WTC11 (cell line): ENCODE measurements around the gene CTTN. TPM values are rescaled to one million over a fixed set of nuclear protein-coding genes. Genes with fewer than 3 reads are reported as not detected.

ENCODE experiments used
- ATAC-seq: fragments of 200-7000 bp; cut with Tn5 transposase; 2 replicates; pipeline ENCODE4 v1.10.0; 2021; ENCODE audit warnings: mild to moderate bottlenecking, moderate library complexity
- CTCF ChIA-PET: fragments of 300-600 bp; sonication (Branson Sonifier 250); formaldehyde crosslinking; loops from one replicate; lab custom pipeline; 2021; ENCODE audit warnings: antibody characterized with exemption; lab: Charles Lee
- POLR2A ChIA-PET: fragments of 350-600 bp; sonication (Branson Sonifier 250); formaldehyde crosslinking; loops from one replicate; lab custom pipeline; 2021; ENCODE audit warnings: antibody characterized with exemption; lab: Charles Lee
- DNase-seq: peaks from one replicate; pipeline ENCODE4 v3.0.0; 2021; ENCODE audit warnings: low spot score
- H3K27ac Mint-ChIP-seq: 2 replicates; pipeline ENCODE4 v1.8.0; 2021; ENCODE audit warnings: mixed read lengths
- H3K27me3 Mint-ChIP-seq: 2 replicates; pipeline ENCODE4 v1.8.0; 2021; ENCODE audit warnings: low read depth, mild to moderate bottlenecking, moderate library complexity, mixed read lengths
- H3K36me3 Mint-ChIP-seq: 2 replicates; pipeline ENCODE4 v1.8.0; 2021; ENCODE audit warnings: mixed read lengths
- H3K4me1 Mint-ChIP-seq: 2 replicates; pipeline ENCODE4 v1.8.0; 2022; ENCODE audit warnings: mixed read lengths
- H3K4me3 Mint-ChIP-seq: 2 replicates; pipeline ENCODE4 v1.8.0; 2021; ENCODE audit warnings: mild to moderate bottlenecking, moderate library complexity, mixed read lengths
- H3K9me3 Mint-ChIP-seq: 2 replicates; pipeline ENCODE4 v1.8.0; 2021; ENCODE audit warnings: mixed read lengths
- AFF4 ChIP-seq: sonication (generic); formaldehyde crosslinking; IDR thresholded peaks from 2 replicates; pipeline ENCODE4 v1.8.1; 2023; ENCODE audit warnings: mild to moderate bottlenecking, missing genetic modification reagents, borderline replicate concordance
- ESRRA ChIP-seq: sonication (generic); formaldehyde crosslinking; IDR thresholded peaks from 2 replicates; pipeline ENCODE4 v1.8.1; 2022; ENCODE audit warnings: mild to moderate bottlenecking, missing genetic modification reagents, borderline replicate concordance
- GRHL2 ChIP-seq: fragments of 250-450 bp; sonication (Bioruptor Pico); IDR thresholded peaks from 2 replicates; pipeline ENCODE4 v1.8.0; 2022; ENCODE audit warnings: mild to moderate bottlenecking, moderate library complexity; ENCODE audit not compliant: insufficient replicate concordance, severe bottlenecking
- HMGA2 ChIP-seq: fragments of 250-450 bp; sonication (Bioruptor Pico); IDR thresholded peaks from 2 replicates; pipeline ENCODE4 v1.4.0; 2021; ENCODE audit warnings: mild to moderate bottlenecking, moderate library complexity
- IRF1 ChIP-seq: sonication (generic); formaldehyde crosslinking; IDR thresholded peaks from 2 replicates; pipeline ENCODE4 v1.8.0; 2023; ENCODE audit warnings: missing genetic modification reagents
- MAX ChIP-seq: sonication (generic); formaldehyde crosslinking; IDR thresholded peaks from 2 replicates; pipeline ENCODE4 v1.8.0; 2022; ENCODE audit warnings: mild to moderate bottlenecking, missing genetic modification reagents
- OVOL2 ChIP-seq: fragments of 250-450 bp; sonication (Bioruptor Pico); IDR thresholded peaks from 2 replicates; pipeline ENCODE4 v1.9.0; 2021; ENCODE audit warnings: mild to moderate bottlenecking, borderline replicate concordance
- PRRX2 ChIP-seq: fragments of 250-450 bp; sonication (Bioruptor Pico); IDR thresholded peaks from 2 replicates; pipeline ENCODE4 v1.8.0; 2021; ENCODE audit warnings: mild to moderate bottlenecking
- SMAD3 ChIP-seq: sonication (generic); formaldehyde crosslinking; IDR thresholded peaks from 2 replicates; pipeline ENCODE4 v1.8.0; 2022; ENCODE audit warnings: missing genetic modification reagents, mild to moderate bottlenecking, borderline replicate concordance
- SP1 ChIP-seq: sonication (generic); formaldehyde crosslinking; conservative IDR thresholded peaks from 2 replicates; pipeline ENCODE4 v1.8.1; 2022; ENCODE audit warnings: missing genetic modification reagents
- ZNF121 ChIP-seq: sonication (generic); formaldehyde crosslinking; IDR thresholded peaks from 2 replicates; pipeline ENCODE4 v1.8.0; 2023; ENCODE audit warnings: missing genetic modification reagents
- ZNF138 ChIP-seq: sonication (generic); formaldehyde crosslinking; conservative IDR thresholded peaks from 2 replicates; pipeline ENCODE4 v1.8.1; 2022; ENCODE audit warnings: mild to moderate bottlenecking, moderate library complexity, missing genetic modification reagents
- ZNF263 ChIP-seq: sonication (generic); formaldehyde crosslinking; IDR thresholded peaks from 2 replicates; pipeline ENCODE4 v1.8.1; 2022; ENCODE audit warnings: low read depth, mild to moderate bottlenecking, moderate library complexity, missing genetic modification reagents
- ZNF281 ChIP-seq: sonication (generic); formaldehyde crosslinking; IDR thresholded peaks from 2 replicates; pipeline ENCODE4 v1.8.0; 2023; ENCODE audit warnings: mild to moderate bottlenecking, missing genetic modification reagents
- ZNF671 ChIP-seq: fragments of 250-450 bp; sonication (Bioruptor Pico); IDR thresholded peaks from 2 replicates; pipeline ENCODE4 v1.8.0; 2021; ENCODE audit warnings: mild to moderate bottlenecking
- total RNA-seq: library from RNA; stranded (reverse); gene quantifications from 3 replicates; pipeline ENCODE4 v1.2.3, GENCODE V29; 2021
- TF ChIP-seq, protein P1 (sequence below): fragments of 250-450 bp; sonication (Bioruptor Pico); IDR thresholded peaks from 2 replicates; pipeline ENCODE4 v1.9.0; 2021; ENCODE audit warnings: mild to moderate bottlenecking, borderline replicate concordance
- TF ChIP-seq, protein P2 (sequence below): sonication (generic); formaldehyde crosslinking; conservative IDR thresholded peaks from 2 replicates; pipeline ENCODE4 v1.8.1; 2022; ENCODE audit warnings: mild to moderate bottlenecking, missing genetic modification reagents
- TF ChIP-seq, protein P3 (sequence below): fragments of 250-450 bp; sonication (Bioruptor Pico); IDR thresholded peaks from 2 replicates; pipeline ENCODE4 v1.9.0; 2021; ENCODE audit warnings: moderate library complexity, mild to moderate bottlenecking, inconsistent platforms, borderline replicate concordance

CTTN gene
- total RNA-seq, 1 experiment from 2014 or later, result 281 TPM

DNA sequence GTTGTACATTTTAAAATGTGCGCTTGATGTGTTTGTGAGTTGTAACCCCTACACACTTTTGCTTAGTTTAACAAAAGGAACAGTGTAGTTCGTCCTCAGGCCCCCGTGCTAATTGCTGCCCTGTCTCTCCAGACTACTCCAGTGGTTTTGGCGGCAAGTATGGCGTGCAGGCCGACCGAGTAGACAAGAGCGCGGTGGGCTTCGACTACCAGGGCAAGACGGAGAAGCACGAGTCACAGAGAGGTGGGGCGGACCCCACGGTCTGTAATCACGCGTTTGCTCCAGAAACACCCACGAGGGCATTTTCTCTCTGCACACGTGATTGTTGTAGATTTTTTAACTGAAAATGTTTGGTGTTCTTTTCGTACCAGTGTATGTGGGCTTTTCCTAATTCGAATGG, 18.6 kb downstream of the CTTN start:
- H3K27me3 Mint-ChIP-seq, result no peaks in the 10 kb centered on the region
- ChIA-PET POLR2A (no interaction called here), CTCF (interaction anchor here (1.5 kb wide), 1 partner anchor 8 kb away, joined by 3 read pairs; no protein-coding TSS in a partner anchor)
- no peak for ATAC-seq
- H3K9me3 Mint-ChIP-seq, result no peaks in the 10 kb centered on the region
- TF ChIP-seq ESRRA (no peak), ZNF671 (CRISPR knock-in tag) (no peak)
- TF ChIP-seq, protein P1, sequence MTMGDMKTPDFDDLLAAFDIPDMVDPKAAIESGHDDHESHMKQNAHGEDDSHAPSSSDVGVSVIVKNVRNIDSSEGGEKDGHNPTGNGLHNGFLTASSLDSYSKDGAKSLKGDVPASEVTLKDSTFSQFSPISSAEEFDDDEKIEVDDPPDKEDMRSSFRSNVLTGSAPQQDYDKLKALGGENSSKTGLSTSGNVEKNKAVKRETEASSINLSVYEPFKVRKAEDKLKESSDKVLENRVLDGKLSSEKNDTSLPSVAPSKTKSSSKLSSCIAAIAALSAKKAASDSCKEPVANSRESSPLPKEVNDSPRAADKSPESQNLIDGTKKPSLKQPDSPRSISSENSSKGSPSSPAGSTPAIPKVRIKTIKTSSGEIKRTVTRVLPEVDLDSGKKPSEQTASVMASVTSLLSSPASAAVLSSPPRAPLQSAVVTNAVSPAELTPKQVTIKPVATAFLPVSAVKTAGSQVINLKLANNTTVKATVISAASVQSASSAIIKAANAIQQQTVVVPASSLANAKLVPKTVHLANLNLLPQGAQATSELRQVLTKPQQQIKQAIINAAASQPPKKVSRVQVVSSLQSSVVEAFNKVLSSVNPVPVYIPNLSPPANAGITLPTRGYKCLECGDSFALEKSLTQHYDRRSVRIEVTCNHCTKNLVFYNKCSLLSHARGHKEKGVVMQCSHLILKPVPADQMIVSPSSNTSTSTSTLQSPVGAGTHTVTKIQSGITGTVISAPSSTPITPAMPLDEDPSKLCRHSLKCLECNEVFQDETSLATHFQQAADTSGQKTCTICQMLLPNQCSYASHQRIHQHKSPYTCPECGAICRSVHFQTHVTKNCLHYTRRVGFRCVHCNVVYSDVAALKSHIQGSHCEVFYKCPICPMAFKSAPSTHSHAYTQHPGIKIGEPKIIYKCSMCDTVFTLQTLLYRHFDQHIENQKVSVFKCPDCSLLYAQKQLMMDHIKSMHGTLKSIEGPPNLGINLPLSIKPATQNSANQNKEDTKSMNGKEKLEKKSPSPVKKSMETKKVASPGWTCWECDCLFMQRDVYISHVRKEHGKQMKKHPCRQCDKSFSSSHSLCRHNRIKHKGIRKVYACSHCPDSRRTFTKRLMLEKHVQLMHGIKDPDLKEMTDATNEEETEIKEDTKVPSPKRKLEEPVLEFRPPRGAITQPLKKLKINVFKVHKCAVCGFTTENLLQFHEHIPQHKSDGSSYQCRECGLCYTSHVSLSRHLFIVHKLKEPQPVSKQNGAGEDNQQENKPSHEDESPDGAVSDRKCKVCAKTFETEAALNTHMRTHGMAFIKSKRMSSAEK, result no peak
- no peak overlapping the region for H3K27ac Mint-ChIP-seq
- no peaks in the 10 kb centered on the region for H3K4me1 Mint-ChIP-seq
- DNase-seq, result no peak
- H3K36me3 Mint-ChIP-seq, result peaks cover 77% of the 10 kb centered on the region
- no peak overlapping the region for H3K4me3 Mint-ChIP-seq

GRCh38 chr11:70418130-70418529, 19.8 kb downstream of the CTTN start:
- no peak for ATAC-seq
- H3K27me3 Mint-ChIP-seq, result no peaks in the 10 kb centered on the region
- no peak overlapping the region; the same call in 1 of the 2 replicates for H3K27ac Mint-ChIP-seq
- TF ChIP-seq, protein P2, sequence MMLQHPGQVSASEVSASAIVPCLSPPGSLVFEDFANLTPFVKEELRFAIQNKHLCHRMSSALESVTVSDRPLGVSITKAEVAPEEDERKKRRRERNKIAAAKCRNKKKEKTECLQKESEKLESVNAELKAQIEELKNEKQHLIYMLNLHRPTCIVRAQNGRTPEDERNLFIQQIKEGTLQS (CRISPR knock-in tag), result no peak
- TF ChIP-seq HMGA2 (CRISPR knock-in tag), result no peak
- TF ChIP-seq AFF4 (CRISPR knock-in tag), result no peak
- no peak for TF ChIP-seq SMAD3 (CRISPR knock-in tag)
- TF ChIP-seq GRHL2 (CRISPR knock-in tag), result no peak
- TF ChIP-seq PRRX2 (CRISPR knock-in tag), result no peak
- no peak for TF ChIP-seq OVOL2 (CRISPR knock-in tag)
- TF ChIP-seq ZNF281 (CRISPR knock-in tag), result no peak
- no peak for TF ChIP-seq ZNF138 (CRISPR knock-in tag)
- TF ChIP-seq, protein P3, sequence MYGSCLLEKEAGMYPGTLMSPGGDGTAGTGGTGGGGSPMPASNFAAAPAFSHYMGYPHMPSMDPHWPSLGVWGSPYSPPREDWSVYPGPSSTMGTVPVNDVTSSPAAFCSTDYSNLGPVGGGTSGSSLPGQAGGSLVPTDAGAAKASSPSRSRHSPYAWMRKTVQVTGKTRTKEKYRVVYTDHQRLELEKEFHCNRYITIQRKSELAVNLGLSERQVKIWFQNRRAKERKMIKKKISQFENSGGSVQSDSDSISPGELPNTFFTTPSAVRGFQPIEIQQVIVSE (CRISPR knock-in tag), result no peak
- TF ChIP-seq IRF1 (CRISPR knock-in tag), result no peak
- no peak for TF ChIP-seq ZNF263
- no peak for TF ChIP-seq SP1
- TF ChIP-seq MAX (CRISPR knock-in tag), result no peak
- TF ChIP-seq ZNF121 (CRISPR knock-in tag), result no peak
- POLR2A ChIA-PET, result interaction anchor here (0.6 kb wide), 1 partner anchor 18 kb away, joined by 5 read pairs; no protein-coding TSS in a partner anchor
- H3K9me3 Mint-ChIP-seq, result no peaks in the 10 kb centered on the region
- DNase-seq, result no peak
- peaks cover 5% of the 10 kb centered on the region; the same call in 1 of the 2 replicates for H3K4me1 Mint-ChIP-seq
- no peak overlapping the region for H3K4me3 Mint-ChIP-seq
- H3K36me3 Mint-ChIP-seq, result peaks cover 76% of the 10 kb centered on the region
- CTCF ChIA-PET, result no interaction called here
